ENCODE measurements around the gene ELAVL2.

- TF ChIP-seq PKNOX1 (IDR thresholded peaks at IDR 0.05) (no peak), SP1 (IDR thresholded peaks at IDR 0.05) (no peak), HDGF (IDR thresholded peaks at IDR 0.05; ENCODE audit: borderline replicate concordance) (no peak), BHLHE40 (IDR thresholded peaks at IDR 0.05; ENCODE audit: borderline replicate concordance) (no peak), SUZ12 (IDR thresholded peaks at IDR 0.05) (no peak), CTBP1 (IDR thresholded peaks at IDR 0.05; ENCODE audit: borderline replicate concordance) (no peak), ELF4 (IDR thresholded peaks at IDR 0.05) (no peak)
Measured at GRCh38 chr9:23837038-23837437, 11.0 kb upstream of the ELAVL2 start.
